ENCODE results near the gene SEMA4A. TPM values are rescaled to one million over a fixed set of nuclear protein-coding genes. Genes with fewer than 3 reads are reported as not detected.
A peak's percentile ranks its signal among the peaks of the same experiment; 100 is the strongest.

The SEMA4A gene
- total RNA-seq, 2 donors from 2014 or later: 3.9 to 16.6 TPM

DNA sequence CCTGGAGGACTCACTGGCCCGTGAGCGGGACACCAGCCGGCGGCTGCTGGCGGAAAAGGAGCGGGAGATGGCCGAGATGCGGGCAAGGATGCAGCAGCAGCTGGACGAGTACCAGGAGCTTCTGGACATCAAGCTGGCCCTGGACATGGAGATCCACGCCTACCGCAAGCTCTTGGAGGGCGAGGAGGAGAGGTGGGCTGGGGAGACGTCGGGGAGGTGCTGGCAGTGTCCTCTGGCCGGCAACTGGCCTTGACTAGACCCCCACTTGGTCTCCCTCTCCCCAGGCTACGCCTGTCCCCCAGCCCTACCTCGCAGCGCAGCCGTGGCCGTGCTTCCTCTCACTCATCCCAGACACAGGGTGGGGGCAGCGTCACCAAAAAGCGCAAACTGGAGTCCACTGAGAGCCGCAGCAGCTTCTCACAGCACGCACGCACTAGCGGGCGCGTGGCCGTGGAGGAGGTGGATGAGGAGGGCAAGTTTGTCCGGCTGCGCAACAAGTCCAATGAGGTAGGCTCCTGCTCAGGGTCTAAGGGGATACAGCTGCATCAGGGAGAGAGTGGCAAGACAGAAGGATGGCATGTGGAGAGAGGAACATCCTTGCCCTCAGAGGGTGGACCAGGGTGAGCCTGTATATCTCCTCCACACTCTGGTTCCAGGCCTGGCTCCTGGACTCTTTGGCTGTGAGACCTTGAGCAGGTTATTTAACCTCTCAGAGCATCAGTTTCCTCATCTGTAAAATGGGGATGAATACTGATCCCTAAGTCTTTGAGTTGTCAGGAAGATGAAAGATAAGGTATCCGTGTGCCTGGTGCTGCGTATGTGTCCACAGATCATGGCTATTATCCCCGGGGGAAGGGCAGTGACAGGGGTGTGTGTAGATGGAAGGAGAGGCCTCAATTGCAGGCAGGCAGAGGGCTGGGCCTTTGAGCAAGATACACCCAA lies 17.2 kb upstream of the SEMA4A start:
- Mint-ChIP-seq H3K4me3 (no peak overlapping the region), H3K4me1 (ENCODE audit: low read depth in 2 of 2) (no peaks in the 10 kb centered on the region), H3K27me3 (peaks cover 0 to 2% of the 10 kb centered on the region in 2 donors), H3K9me3 (no peaks in the 10 kb centered on the region), H3K27ac (no peak overlapping the region), H3K36me3 (no peaks in the 10 kb centered on the region)
- no peak for DNase-seq (ENCODE audit: low spot score)
- ATAC-seq: no peak

DNA sequence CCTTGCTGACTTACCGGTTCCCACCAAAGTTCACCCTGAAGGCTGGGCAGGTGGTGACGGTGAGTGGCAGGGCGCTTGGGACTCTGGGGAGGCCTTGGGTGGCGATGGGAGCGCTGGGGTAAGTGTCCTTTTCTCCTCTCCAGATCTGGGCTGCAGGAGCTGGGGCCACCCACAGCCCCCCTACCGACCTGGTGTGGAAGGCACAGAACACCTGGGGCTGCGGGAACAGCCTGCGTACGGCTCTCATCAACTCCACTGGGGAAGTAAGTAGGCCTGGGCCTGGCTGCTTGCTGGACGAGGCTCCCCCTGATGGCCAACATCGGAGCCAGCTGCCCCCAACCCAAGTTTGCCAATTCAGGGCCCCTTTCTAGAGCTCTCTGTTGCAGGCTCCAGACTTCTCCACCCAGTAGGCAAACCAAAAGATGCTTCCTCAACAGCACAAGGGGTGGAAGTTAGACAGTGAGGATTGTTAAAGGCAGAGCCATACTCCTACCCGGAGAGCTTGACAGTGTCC lies 16.4 kb upstream of the SEMA4A start:
- no peak for ATAC-seq
- Mint-ChIP-seq H3K4me3 (no peak overlapping the region), H3K27ac (no peak overlapping the region)

DNA sequence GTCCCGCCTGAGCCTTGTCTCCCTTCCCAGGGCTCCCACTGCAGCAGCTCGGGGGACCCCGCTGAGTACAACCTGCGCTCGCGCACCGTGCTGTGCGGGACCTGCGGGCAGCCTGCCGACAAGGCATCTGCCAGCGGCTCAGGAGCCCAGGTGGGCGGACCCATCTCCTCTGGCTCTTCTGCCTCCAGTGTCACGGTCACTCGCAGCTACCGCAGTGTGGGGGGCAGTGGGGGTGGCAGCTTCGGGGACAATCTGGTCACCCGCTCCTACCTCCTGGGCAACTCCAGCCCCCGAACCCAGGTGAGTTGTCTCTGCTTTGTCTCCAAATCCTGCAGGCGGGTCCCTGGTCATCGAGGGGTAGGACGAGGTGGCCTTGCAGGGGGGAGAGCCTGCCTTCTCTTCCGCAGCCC lies 14.9 kb upstream of the SEMA4A start:
- Mint-ChIP-seq H3K9me3 (no peaks in the 10 kb centered on the region), H3K36me3 (no peaks in the 10 kb centered on the region), H3K4me1 (ENCODE audit: low read depth in 2 of 2) (no peaks in the 10 kb centered on the region), H3K27ac (no peak overlapping the region), H3K27me3 (peaks cover 0 to 2% of the 10 kb centered on the region in 2 donors), H3K4me3 (no peak overlapping the region)
- ATAC-seq (no peak), DNase-seq (ENCODE audit: low spot score) (no peak)

More for the DNA sequence above, 16.4 kb upstream of the SEMA4A start:
- peaks cover 0 to 2% of the 10 kb centered on the region in 2 donors for H3K27me3 Mint-ChIP-seq
- no peaks in the 10 kb centered on the region for H3K9me3 Mint-ChIP-seq
- no peaks in the 10 kb centered on the region for H3K36me3 Mint-ChIP-seq
- no peak for DNase-seq (ENCODE audit: low spot score)
- H3K4me1 Mint-ChIP-seq (ENCODE audit: low read depth in 2 of 2): no peaks in the 10 kb centered on the region

DNA sequence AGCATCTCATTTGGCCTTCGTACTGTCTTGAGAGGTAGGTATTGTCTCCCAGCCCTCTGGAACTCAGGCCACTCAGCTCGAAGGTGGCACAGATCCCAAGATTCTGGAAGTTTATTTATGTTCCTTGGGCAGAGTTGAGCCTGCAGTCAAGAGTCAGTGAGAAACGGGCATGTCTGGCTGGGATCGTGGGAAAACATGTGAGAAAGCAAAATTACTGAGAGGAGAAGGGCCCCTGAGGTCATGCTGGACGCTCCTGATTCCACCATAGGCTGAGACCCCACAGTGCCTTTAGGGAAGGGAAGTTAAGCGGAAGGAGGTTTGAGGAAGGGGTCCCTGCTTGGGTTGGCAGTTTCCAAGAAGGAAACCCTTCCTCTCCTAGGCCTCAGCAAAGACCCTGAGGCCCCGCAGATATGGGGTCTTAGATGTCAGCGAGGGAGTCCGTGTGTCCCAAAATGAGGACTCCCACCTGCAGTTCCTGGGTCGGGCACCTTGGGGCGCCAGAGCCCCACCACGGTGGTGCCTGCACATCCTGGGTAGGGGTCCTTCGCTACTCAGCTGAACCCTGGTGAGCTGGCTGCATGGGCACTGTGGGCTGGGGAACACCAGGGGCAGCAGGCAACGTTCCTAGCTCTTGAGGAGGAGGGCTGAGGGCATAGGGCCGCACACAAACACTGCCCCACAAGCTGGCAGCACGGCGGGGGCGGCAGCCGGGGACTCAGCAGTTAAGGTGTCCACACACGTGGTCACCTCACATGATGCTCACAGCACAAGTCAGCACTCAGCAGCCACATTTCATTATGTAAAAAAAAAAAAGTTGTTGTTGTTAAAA lies 12.3 kb upstream of the SEMA4A start:
- Mint-ChIP-seq H3K27me3 (peaks cover 0 to 6% of the 10 kb centered on the region in 2 donors), H3K9me3 (no peaks in the 10 kb centered on the region), H3K36me3 (no peaks in the 10 kb centered on the region), H3K4me1 (ENCODE audit: low read depth in 2 of 2) (peaks cover 3 to 6% of the 10 kb centered on the region in 2 donors), H3K4me3 (no peak overlapping the region), H3K27ac (no peak overlapping the region)
- no peak for DNase-seq (ENCODE audit: low spot score)
- ATAC-seq: peak; percentile 24 to 44

DNA sequence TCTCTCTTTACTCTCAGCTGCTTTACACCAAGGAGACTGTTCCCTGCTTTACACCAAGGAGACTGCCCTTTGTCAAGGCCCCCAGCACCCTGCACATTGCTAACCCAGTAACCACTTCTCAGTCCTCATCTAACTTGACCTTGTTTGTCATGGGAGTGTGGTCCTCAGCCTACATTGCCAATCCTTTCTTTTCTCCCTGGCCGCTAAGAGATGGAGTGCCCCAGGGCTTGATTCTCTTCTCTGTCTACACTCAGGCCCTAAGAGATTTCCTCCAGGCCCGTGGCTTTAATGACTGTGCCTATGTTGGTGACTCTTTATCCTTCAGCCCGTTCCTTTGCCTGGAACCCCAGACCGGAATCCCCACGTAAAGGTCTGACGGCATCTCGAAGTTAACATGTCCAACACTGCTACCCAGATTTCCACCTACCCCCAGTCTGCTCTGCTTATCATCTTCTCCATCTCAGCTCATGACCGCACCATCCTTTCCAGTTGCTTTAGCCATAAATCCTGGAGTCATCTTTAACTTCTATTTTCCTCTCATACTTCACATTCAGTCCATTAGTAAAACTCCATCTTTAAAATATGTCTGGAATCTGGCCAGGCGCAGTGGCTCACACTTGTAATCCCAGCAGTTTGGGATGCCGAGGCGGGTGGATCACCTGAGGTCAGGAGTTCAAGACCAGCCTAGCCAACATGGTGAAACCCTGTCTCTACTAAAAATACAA lies 9.5 kb upstream of the SEMA4A start:
- DNase-seq (ENCODE audit: low spot score): no peak
- no peak for ATAC-seq
- H3K27me3 Mint-ChIP-seq: peaks cover 0 to 7% of the 10 kb centered on the region in 2 donors
- no peak overlapping the region for H3K27ac Mint-ChIP-seq
- no peaks in the 10 kb centered on the region for H3K9me3 Mint-ChIP-seq
- no peaks in the 10 kb centered on the region for H3K36me3 Mint-ChIP-seq
- peaks cover 19 to 21% of the 10 kb centered on the region in 2 donors for H3K4me1 Mint-ChIP-seq (ENCODE audit: low read depth in 2 of 2)
- H3K4me3 Mint-ChIP-seq: no peak overlapping the region

DNA sequence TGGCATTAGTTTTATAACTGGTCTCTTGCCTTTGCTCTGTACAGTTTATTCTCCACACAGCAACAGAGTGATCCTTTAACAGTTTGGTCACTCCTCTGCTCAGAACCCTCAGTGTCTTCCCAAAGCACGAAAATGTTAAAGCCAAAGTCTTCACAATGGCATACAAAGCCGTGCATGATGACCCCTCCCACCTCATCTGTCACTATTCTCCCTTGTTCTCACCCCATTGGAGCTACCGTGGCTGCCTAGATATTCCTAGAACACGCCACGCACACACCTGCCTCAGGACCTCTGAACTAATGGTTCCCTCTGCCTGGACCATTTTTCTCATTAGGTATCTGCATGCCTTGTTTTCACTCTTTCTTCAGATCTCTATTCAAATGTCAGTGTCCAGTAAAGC lies 8.6 kb upstream of the SEMA4A start:
- DNase-seq (ENCODE audit: low spot score) (no peak), ATAC-seq (no peak)
- Mint-ChIP-seq H3K4me3 (no peak overlapping the region), H3K4me1 (ENCODE audit: low read depth in 2 of 2) (peaks cover 21 to 25% of the 10 kb centered on the region in 2 donors), H3K27me3 (peaks cover 0 to 5% of the 10 kb centered on the region in 2 donors), H3K27ac (no peak overlapping the region), H3K9me3 (no peaks in the 10 kb centered on the region), H3K36me3 (no peaks in the 10 kb centered on the region)

DNA sequence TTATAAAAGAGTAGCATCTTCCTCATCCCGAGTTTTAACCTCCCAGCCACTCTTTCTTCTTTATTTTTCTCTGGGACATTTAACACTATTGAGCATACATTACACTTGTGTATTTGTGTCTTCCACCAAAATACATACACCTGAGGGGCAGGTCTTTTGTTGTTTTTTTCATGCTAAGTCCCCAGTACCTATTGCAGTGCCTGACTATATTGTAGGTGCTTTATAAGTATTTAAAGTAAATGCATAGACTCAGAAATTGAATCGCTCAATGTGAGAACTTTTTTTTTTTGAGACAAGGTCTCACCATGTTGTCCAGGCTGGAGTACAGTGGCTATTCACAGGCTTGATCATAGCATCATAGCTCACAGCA lies 7.8 kb upstream of the SEMA4A start:
- DNase-seq (ENCODE audit: low spot score) (no peak), ATAC-seq (no peak)
- Mint-ChIP-seq H3K4me3 (peak overlapping the region; percentile 77), H3K9me3 (no peaks in the 10 kb centered on the region), H3K27me3 (peaks cover 0 to 5% of the 10 kb centered on the region in 2 donors), H3K36me3 (no peaks in the 10 kb centered on the region), H3K27ac (peak overlapping the region; percentile 78 to 89), H3K4me1 (ENCODE audit: low read depth in 2 of 2) (peaks cover 27 to 32% of the 10 kb centered on the region in 2 donors)

DNA sequence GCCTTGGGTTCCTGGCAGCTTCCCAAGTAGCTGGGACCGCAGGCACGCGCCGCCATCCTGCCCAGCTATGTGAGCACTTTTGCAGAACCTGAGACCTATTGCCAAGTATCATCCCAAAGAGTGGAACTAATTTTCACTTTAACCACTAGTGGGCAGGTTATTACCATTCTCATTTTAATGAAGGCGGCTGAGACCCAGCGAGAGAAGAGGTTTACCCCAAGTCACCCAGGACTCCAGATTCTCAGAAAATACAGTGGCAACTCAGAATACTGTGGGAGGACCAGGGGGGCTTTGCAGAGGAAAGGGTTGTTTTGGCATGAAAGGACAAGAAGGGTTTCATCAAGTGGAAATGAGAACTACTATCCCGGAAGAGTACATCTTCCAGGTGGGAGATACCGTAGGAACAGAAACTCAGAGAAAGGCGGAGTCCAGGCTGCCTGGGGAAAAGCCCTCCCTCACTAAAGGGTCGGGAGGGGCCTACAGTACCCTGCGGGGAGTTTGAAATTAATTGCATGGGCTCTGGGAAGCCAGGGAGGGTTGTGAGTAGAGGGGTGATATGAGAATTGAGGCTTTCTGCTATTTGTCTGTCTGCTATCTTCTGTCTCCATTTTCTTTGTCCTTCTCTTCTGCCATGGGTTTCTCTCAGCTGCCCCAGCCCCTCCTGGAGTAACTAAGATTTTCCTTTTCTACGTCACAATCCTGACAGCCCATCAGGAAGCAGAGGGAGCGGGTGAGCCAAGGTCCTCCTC lies 7.2 kb upstream of the SEMA4A start:
- no peaks in the 10 kb centered on the region for H3K36me3 Mint-ChIP-seq
- peaks cover 27 to 32% of the 10 kb centered on the region in 2 donors for H3K4me1 Mint-ChIP-seq (ENCODE audit: low read depth in 2 of 2)
- peaks cover 0 to 5% of the 10 kb centered on the region in 2 donors for H3K27me3 Mint-ChIP-seq
- DNase-seq (ENCODE audit: low spot score) (no peak), ATAC-seq (peak; percentile 69 to 75)
- no peaks in the 10 kb centered on the region for H3K9me3 Mint-ChIP-seq
- peak overlapping the region; percentile 78 to 89 for H3K27ac Mint-ChIP-seq
- H3K4me3 Mint-ChIP-seq: peak overlapping the region; percentile 77

DNA sequence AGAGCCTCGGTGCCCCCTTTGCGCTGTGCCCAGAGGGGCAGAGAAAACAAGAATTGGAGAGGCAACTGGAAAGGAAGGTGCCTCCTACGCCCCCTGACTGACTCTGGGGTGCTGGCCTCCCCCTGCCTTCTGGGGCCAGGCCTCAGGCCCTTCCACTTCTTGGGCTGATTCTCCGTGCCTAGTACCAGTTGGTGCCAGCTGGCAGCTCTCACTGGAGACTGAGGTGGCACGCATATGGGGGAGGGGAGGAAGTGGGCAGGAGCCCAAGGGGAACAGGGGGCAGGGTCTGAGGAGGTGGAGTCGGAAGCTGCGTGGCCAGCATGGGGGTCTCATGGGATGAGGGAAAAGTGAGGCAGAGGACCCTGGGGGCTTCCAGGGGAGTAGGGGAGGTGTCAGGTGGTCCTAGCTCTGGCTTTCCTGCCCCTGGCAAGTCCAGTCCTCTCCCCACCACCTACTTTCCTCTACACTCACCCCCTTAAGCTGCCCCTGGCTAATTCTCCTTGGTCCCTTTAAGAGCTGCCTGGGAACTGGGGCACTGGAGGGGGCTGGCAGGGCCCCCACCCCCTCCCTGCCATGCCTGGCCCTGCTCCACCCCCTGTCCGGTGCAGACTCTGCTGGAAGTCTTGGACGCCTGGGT lies 6.5 kb upstream of the SEMA4A start:
- ATAC-seq: no peak
- peaks cover 27 to 32% of the 10 kb centered on the region in 2 donors for H3K4me1 Mint-ChIP-seq (ENCODE audit: low read depth in 2 of 2)
- no peaks in the 10 kb centered on the region for H3K9me3 Mint-ChIP-seq
- H3K4me3 Mint-ChIP-seq: peak overlapping the region; percentile 77
- no peaks in the 10 kb centered on the region for H3K36me3 Mint-ChIP-seq
- DNase-seq (ENCODE audit: low spot score): no peak
- peak overlapping the region; percentile 78 to 89 for H3K27ac Mint-ChIP-seq
- H3K27me3 Mint-ChIP-seq: peaks cover 0 to 5% of the 10 kb centered on the region in 2 donors

DNA sequence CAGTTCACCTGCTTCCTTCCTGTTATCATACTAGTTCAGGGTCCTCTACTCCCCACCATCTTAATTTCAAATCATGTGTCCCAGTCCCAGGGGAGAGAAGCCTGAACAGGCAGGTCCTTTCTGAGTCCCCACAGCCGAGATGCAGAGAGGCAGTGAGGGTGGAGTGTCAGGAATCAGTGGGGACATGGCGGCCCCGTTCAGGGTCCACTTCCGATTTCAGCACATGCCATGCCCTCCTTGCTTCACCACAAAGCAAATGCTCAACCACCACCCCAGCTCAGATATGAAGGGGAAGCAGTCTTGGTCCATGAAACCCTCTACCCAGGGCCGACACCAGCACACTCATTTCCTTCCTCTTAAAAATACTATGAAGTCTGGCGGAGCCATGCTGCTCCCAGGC lies 5.2 kb upstream of the SEMA4A start:
- Mint-ChIP-seq H3K27ac (peak overlapping the region; percentile 74 to 93), H3K4me3 (peak overlapping the region; percentile 69), H3K27me3 (peaks cover 0 to 5% of the 10 kb centered on the region in 2 donors), H3K9me3 (no peaks in the 10 kb centered on the region), H3K4me1 (ENCODE audit: low read depth in 2 of 2) (peaks cover 34 to 43% of the 10 kb centered on the region in 2 donors), H3K36me3 (no peaks in the 10 kb centered on the region)
- DNase-seq (ENCODE audit: low spot score) (no peak), ATAC-seq (peak; percentile 47 to 59)

DNA sequence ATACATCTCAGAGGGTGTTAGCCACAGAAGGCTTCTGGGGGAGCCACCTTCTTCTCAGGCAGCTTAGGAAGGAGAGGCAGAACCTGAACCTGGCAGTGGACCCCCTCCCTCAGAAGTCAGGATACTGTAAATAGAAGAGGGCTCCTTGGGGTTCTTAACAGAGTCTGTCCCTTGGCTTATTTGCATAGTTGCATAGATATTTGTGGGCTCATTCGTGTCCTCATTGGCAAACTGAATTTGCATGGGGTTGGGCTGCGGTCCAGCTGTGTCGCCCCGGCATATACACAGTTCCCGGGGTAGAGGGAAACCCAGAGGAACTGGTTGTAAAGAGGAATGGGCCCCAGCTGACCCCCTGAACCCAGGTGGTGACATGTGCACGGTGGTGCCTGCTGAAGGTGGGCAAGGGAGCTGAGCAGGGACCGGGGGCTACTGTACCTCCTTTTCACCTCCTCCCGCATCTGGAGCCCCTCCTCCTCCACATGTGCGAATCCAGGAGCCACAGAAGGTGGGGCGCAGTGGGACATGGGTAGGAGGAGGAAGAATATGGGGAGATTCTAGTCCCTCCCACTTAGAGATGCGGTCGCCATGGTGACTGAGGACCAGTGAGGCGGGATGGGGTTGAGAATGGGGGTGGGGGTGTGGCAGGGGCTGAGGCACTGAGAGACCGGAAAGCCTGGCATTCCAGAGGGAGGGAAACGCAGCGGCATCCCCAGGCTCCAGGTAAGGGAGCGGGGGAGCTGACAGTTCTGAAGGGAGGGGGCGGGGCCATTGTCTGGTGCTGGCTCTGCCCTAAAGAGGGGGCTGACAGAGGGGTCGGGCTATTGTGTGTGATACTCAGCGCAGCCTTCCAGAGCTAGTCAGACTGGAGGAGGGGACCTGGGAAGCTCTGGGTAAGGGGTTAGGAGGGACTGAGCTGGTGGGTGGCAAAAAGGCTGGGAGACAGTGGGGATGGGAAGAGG lies 3.7 kb upstream of the SEMA4A start:
- ATAC-seq: peak in 1 of 2 donors; percentile 26

More for the DNA sequence above, 3.7 kb upstream of the SEMA4A start:
- peaks cover 0 to 5% of the 10 kb centered on the region in 2 donors for H3K27me3 Mint-ChIP-seq
- peaks cover 43 to 50% of the 10 kb centered on the region in 2 donors for H3K4me1 Mint-ChIP-seq (ENCODE audit: low read depth in 2 of 2)
- H3K4me3 Mint-ChIP-seq: peak overlapping the region; percentile 22
- H3K9me3 Mint-ChIP-seq: no peaks in the 10 kb centered on the region
- peak overlapping the region; percentile 50 to 93 for H3K27ac Mint-ChIP-seq
- no peaks in the 10 kb centered on the region for H3K36me3 Mint-ChIP-seq
- DNase-seq (ENCODE audit: low spot score): no peak
